ENCODE results near the gene LGI4. TPM values are rescaled to one million over a fixed set of nuclear protein-coding genes. Genes with fewer than 3 reads are reported as not detected.

Gene LGI4
- total RNA-seq, 2 experiments from 2014 or later, result 1.1 to 1.7 TPM

DNA sequence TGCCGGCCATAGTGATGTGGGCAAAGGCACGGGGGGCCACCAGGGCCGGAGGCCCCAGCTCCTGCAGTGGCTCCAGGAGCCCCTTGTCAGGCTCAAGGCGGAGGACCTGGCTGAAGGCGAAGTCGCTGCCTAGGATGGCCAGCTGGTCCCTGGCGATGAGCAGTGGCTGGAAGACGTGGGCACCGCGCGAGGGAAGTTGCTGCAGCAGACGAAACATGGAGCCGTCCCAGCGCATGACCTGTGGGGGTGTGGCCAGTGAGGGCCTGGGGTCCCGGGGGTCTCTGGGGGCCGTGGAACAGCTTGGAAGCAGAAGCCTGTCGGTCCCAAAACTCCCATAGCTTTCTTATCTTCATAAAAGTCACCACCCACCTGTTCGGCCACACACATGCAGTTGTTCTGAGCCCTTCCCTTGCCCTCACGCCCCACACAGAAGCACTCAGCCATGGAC lies 9.6 kb downstream of the LGI4 start:
- H3K9me3 Mint-ChIP-seq, result no peaks in the 10 kb centered on the region
- no peak overlapping the region for H3K27ac Mint-ChIP-seq
- H3K4me3 Mint-ChIP-seq, result no peak overlapping the region
- H3K4me1 Mint-ChIP-seq (ENCODE audit: low read depth), result peaks cover 13% of the 10 kb centered on the region
- intact Hi-C loops (cut with micrococcal nuclease), result no loop called here
- no peaks in the 10 kb centered on the region for H3K27me3 Mint-ChIP-seq (ENCODE audit: low read depth)
- no peaks in the 10 kb centered on the region for H3K36me3 Mint-ChIP-seq (ENCODE audit: low read depth)
- no peak for DNase-seq
- CTCF ChIA-PET, result interaction anchor here (1.0 to 1.8 kb wide), 4 partner anchors 11 to 153 kb away, joined by 3 to 10 read pairs (median 6); no protein-coding TSS in a partner anchor

DNA sequence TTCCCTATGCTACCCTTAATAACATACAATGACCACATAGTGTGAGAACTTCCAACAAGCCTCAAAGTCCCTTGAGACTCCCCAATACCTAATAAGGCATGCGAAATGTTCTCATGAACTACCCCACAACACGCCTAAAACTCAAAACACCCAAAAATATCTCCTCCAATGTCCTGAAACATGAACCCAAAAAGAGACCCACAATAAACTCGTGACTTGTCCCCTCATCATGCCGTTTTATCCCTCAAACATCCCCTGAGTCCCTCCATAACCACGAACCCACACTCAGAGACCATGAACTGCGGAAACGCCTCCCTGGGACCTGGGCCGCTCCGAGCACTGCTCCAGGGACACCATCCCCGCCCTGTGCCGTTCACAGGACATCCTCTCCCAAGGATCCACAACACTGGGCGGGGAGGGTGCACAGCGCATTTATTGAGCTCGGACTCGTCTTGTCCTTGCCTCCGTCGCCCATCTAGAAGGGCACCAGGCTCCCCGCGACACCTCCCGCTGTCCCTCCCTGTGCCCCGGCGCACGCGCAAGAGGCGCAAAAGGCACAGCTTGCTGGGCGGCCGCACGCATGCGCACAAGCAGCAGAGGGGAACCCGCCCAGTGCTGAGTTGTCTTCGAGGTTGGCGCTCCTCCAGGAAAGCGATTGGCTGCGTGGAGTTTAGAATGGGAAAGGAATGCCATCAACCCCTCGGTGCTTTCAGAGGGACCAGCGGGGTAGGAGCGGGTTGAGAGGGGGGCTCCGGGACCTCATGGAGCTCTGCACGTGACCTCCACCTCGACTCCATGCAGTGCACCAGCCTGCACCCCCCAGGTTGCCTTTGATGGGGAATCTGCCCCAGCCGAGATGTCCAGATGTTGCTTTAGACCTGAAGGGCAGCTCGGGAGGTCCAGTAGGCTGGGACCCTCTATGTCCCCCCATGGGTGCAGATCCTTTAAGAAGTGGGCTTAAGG lies 10.5 kb downstream of the LGI4 start:
- Mint-ChIP-seq H3K4me3 (peak overlapping the region; percentile 89), H3K27me3 (ENCODE audit: low read depth) (no peaks in the 10 kb centered on the region), H3K27ac (peak overlapping the region; percentile 64), H3K9me3 (no peaks in the 10 kb centered on the region), H3K36me3 (ENCODE audit: low read depth) (no peaks in the 10 kb centered on the region), H3K4me1 (ENCODE audit: low read depth) (peaks cover 13% of the 10 kb centered on the region)
- intact Hi-C loops (cut with micrococcal nuclease), result loop anchor here (1.0 to 5.0 kb wide), 2 partner anchors 17 to 57 kb away; no protein-coding TSS in a partner anchor
- peak; percentile 90 for DNase-seq
- CTCF ChIA-PET, result interaction anchor here (0.7 to 1.8 kb wide), 8 partner anchors 10 to 424 kb away, joined by 3 to 10 read pairs (median 4); no protein-coding TSS in a partner anchor

DNA sequence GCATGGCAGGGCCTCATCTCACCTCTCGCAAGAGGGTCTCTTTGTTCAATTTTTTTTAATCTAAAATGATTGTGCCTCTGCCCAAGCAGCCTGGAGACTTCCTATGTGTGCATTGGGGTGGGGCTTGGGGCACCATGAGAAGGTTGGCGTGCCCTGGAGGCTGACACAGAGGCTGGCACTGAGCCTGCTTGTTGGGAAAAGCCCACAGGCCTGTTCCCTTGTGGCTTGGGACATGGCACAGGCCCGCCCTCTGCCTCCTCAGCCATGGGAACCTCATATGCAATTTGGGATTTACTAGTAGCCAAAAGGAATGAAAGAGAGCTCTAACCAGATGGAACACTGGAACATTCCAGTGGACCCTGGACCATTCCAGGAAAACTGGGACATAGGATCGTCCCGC lies 11.3 kb downstream of the LGI4 start:
- intact Hi-C loops (cut with micrococcal nuclease), result loop anchor here (5.0 kb wide), 1 partner anchor 56 kb away; no protein-coding TSS in a partner anchor
- Mint-ChIP-seq H3K27me3 (ENCODE audit: low read depth) (no peaks in the 10 kb centered on the region), H3K4me1 (ENCODE audit: low read depth) (peaks cover 13% of the 10 kb centered on the region), H3K9me3 (no peaks in the 10 kb centered on the region), H3K4me3 (peak overlapping the region; percentile 89), H3K36me3 (ENCODE audit: low read depth) (no peaks in the 10 kb centered on the region), H3K27ac (no peak overlapping the region)
- CTCF ChIA-PET, result interaction anchor here (1.3 to 1.8 kb wide), 2 partner anchors 13 to 57 kb away, joined by 6 to 10 read pairs; no protein-coding TSS in a partner anchor
- DNase-seq, result no peak

DNA sequence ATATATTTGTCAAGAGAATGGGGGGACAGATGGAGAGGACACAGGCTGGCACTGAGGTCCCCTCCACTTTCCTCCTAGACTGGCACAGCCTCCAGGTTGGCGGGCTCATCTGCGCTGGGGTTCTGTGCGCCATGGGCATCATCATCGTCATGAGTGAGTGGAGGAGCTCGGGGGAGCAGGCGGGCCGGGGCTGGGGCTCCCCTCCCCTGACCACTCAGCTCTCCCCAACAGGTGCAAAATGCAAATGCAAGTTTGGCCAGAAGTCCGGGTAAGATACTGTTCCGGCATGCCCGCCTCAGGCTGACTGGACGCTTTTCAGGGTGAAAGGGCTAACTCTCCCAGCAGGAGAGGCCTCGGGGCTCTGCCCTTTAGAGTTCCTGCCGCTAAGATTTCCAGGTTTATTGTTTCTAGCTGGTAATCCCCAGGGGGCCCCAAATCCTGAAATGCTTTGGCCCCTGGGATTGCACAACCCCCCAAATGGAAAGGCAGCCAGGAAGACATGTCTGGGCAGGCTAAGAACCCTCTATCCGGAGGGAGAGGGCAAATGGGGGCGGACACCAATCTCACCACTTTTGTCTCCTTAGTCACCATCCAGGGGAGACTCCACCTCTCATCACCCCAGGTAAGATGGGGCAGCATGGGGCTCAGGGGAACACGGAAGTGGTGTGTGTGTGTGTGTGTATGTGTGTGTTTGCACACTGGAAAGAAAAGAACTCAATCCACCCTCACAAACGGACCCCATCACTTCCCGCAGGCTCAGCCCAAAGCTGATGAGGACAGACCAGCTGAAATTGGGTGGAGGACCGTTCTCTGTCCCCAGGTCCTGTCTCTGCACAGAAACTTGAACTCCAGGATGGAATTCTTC lies 11.9 kb downstream of the LGI4 start:
- Mint-ChIP-seq H3K36me3 (ENCODE audit: low read depth) (no peaks in the 10 kb centered on the region), H3K27me3 (ENCODE audit: low read depth) (no peaks in the 10 kb centered on the region), H3K4me1 (ENCODE audit: low read depth) (peaks cover 13% of the 10 kb centered on the region), H3K9me3 (no peaks in the 10 kb centered on the region), H3K27ac (no peak overlapping the region), H3K4me3 (no peak overlapping the region)
- intact Hi-C loops (cut with micrococcal nuclease), result loop anchor here (5.0 kb wide), 1 partner anchor 56 kb away; no protein-coding TSS in a partner anchor
- no peak for DNase-seq
- CTCF ChIA-PET, result interaction anchor here (1.0 kb wide), 1 partner anchor 19 kb away, joined by 3 read pairs; no protein-coding TSS in a partner anchor

DNA sequence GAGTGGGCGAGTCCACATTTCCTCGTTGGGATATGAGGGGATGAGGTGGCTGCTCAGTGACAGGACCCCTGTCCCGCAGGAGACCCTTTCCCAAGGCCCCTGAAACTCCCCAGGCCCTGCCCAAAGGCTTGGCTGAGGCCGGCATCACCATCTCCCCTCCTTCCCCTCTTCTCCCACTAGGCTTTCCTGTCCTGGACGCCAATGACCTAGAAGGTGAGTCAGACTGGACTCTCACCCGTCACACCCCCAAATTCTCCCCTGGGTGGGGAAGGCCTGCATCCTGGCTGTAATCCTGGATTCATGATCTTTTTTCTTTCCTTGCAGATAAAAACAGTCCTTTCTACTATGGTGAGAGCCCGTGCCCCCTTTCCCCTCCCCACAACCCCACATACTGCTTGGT lies 14.0 kb downstream of the LGI4 start:
- intact Hi-C loops (cut with micrococcal nuclease), result loop anchor here (5.0 kb wide), 1 partner anchor 54 kb away; no protein-coding TSS in a partner anchor
- CTCF ChIA-PET, result no interaction called here
- H3K4me3 Mint-ChIP-seq, result no peak overlapping the region
- no peaks in the 10 kb centered on the region for H3K9me3 Mint-ChIP-seq
- peaks cover 13% of the 10 kb centered on the region for H3K4me1 Mint-ChIP-seq (ENCODE audit: low read depth)
- no peak overlapping the region for H3K27ac Mint-ChIP-seq
- H3K36me3 Mint-ChIP-seq (ENCODE audit: low read depth), result no peaks in the 10 kb centered on the region
- DNase-seq, result no peak
- no peaks in the 10 kb centered on the region for H3K27me3 Mint-ChIP-seq (ENCODE audit: low read depth)

DNA sequence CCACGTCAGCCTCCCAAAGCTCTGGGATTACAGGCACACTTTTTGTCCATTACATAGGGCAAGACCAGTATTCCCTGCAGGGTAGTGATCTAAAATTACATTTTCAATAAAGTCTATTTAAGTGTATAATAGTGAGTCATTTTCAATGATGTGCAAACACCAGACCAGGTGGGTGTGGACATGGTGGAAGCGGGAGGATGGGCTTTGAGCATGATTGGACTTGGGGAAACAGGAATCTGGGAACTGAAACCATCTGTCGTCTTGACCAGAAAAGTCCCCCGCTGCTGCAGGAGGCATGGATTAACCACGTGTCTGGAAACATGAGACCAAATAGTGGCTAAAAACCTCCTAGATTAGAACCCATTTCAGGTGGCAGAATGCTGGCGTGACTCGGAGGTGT lies 14.4 kb downstream of the LGI4 start:
- H3K4me1 Mint-ChIP-seq (ENCODE audit: low read depth), result peaks cover 13% of the 10 kb centered on the region
- H3K27ac Mint-ChIP-seq, result no peak overlapping the region
- no peaks in the 10 kb centered on the region for H3K36me3 Mint-ChIP-seq (ENCODE audit: low read depth)
- no peak for DNase-seq
- intact Hi-C loops (cut with micrococcal nuclease), result loop anchor here (5.0 kb wide), 1 partner anchor 53 kb away; no protein-coding TSS in a partner anchor
- no peaks in the 10 kb centered on the region for H3K27me3 Mint-ChIP-seq (ENCODE audit: low read depth)
- H3K4me3 Mint-ChIP-seq, result no peak overlapping the region
- CTCF ChIA-PET, result no interaction called here
- no peaks in the 10 kb centered on the region for H3K9me3 Mint-ChIP-seq

DNA sequence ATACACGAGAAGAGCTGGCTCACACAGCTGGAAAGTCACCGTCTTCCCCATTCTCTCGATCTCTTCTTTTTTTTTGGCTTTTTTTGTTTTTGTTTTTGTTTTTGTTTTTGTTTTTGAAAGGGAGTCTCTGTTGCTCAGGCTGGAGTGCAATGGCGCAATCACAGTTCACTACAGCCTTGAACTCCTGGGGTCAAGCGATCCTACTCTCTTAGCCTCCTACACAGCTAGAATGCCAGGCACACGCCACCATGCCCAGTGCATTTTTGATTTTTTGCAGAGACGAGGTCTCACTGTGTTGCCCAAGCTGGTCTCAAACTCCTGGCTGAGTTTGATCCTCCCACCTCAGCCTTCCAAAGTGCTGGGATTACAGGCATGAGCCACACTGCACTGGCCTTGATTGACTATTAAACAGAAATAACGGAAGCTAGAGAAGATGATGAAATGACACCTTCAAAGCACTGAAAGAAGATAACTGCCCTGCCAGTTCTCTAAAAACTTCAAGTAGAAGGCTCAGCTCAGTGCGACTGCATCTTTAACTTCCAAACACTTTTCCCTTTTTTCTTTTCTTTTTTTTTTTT lies 15.2 kb downstream of the LGI4 start:
- no peaks in the 10 kb centered on the region for H3K9me3 Mint-ChIP-seq
- H3K4me1 Mint-ChIP-seq (ENCODE audit: low read depth), result peaks cover 12% of the 10 kb centered on the region
- intact Hi-C loops (cut with micrococcal nuclease), result loop anchor here (5.0 kb wide), 1 partner anchor 52 kb away; no protein-coding TSS in a partner anchor
- no peaks in the 10 kb centered on the region for H3K36me3 Mint-ChIP-seq (ENCODE audit: low read depth)
- no peaks in the 10 kb centered on the region for H3K27me3 Mint-ChIP-seq (ENCODE audit: low read depth)
- CTCF ChIA-PET, result interaction anchor here (1.1 to 1.4 kb wide), 2 partner anchors 17 to 76 kb away, joined by 4 to 5 read pairs; no protein-coding TSS in a partner anchor
- DNase-seq, result no peak
- H3K27ac Mint-ChIP-seq, result peak overlapping the region; percentile 24
- H3K4me3 Mint-ChIP-seq, result no peak overlapping the region

DNA sequence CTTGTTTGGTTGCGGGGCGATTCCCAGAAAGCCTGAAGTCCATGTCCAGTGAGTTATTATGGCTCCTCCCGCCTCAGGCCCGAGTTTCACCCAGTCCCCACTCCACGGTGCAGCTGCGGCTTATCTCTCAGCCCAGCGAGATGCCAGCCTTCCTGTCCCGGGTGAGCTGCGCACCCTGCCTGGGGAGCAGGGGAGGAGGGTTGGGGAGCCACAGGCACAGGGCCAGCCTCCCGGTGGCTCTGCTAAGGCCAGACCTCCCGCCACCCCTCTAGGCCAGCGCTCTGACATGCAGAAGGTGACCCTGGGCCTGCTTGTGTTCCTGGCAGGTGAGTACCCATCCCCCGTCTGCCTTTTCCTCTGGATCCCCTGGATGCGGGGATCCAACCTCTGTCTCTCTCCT lies 15.8 kb downstream of the LGI4 start:
- DNase-seq, result no peak
- H3K27me3 Mint-ChIP-seq (ENCODE audit: low read depth), result no peaks in the 10 kb centered on the region
- H3K4me3 Mint-ChIP-seq, result no peak overlapping the region
- H3K9me3 Mint-ChIP-seq, result no peaks in the 10 kb centered on the region
- no peaks in the 10 kb centered on the region for H3K36me3 Mint-ChIP-seq (ENCODE audit: low read depth)
- CTCF ChIA-PET, result interaction anchor here (1.1 to 1.4 kb wide), 2 partner anchors 17 to 75 kb away, joined by 4 to 5 read pairs; no protein-coding TSS in a partner anchor
- H3K27ac Mint-ChIP-seq, result no peak overlapping the region
- intact Hi-C loops (cut with micrococcal nuclease), result no loop called here
- peaks cover 9% of the 10 kb centered on the region for H3K4me1 Mint-ChIP-seq (ENCODE audit: low read depth)

DNA sequence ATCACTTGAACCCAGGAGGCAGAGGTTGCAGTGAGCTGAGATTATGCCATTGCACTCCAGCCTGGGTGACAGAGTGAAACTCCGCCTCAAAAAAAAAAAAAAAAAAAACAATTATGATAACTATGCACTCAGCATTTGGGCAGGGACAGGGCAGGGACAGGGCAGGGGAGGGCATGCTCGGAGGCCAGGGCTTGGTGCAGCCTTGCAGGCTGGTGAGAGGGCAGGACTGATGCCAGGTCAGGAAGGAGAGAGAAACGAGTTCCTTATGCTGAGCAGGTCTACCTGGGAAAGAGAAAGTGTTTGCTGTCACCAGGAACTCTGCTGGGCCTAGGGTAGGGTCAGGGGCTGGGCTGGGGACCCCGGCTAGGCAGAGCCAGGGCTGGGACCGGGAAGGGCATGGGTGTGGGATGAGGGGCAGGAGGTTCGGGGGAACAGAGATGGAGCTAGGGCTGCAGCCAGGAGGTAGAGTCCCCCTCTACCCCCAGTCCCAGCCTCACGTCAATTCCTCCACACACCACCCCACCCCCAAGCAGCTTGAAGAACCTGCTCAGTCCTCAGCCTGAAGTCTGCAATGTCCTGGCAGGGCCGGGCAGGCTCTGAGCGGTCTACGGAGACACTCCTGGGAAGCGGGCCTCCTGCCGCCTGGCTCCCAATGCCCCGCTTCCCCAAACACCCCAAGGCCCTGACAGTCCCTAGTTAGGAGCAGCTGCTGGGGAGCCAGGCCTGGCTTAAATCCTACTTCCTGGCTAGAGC lies 16.4 kb downstream of the LGI4 start:
- Mint-ChIP-seq H3K9me3 (no peaks in the 10 kb centered on the region), H3K4me1 (ENCODE audit: low read depth) (peaks cover 4% of the 10 kb centered on the region), H3K27ac (no peak overlapping the region), H3K27me3 (ENCODE audit: low read depth) (no peaks in the 10 kb centered on the region), H3K4me3 (no peak overlapping the region), H3K36me3 (ENCODE audit: low read depth) (no peaks in the 10 kb centered on the region)
- DNase-seq, result no peak
- intact Hi-C loops (cut with micrococcal nuclease), result no loop called here
- CTCF ChIA-PET, result interaction anchor here (0.8 to 1.4 kb wide), 4 partner anchors 18 to 75 kb away, joined by 3 to 5 read pairs (median 4); no protein-coding TSS in a partner anchor

DNA sequence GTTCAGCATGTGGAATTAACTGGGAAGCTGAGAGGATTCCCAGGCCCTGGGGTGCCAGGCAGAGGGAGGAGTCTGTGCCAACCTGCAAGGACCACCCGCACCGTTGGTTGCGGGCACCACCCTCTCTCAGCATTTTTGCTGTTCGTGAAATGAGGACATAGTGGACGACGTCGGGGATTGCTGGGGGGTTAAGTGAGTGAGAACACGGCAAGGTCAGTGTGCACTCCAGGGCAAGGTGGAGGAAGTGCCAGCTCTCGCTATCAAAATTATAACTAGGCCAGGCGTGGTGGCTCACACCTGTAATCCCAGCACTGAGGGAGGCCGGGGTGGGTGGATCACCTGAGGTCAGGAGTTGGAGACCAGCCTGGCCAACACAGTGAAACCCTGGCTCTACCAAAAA lies 17.1 kb downstream of the LGI4 start:
- intact Hi-C loops (cut with micrococcal nuclease), result no loop called here
- DNase-seq, result no peak
- peaks cover 4% of the 10 kb centered on the region for H3K4me1 Mint-ChIP-seq (ENCODE audit: low read depth)
- H3K27ac Mint-ChIP-seq, result no peak overlapping the region
- H3K27me3 Mint-ChIP-seq (ENCODE audit: low read depth), result no peaks in the 10 kb centered on the region
- H3K9me3 Mint-ChIP-seq, result no peaks in the 10 kb centered on the region
- no peaks in the 10 kb centered on the region for H3K36me3 Mint-ChIP-seq (ENCODE audit: low read depth)
- no peak overlapping the region for H3K4me3 Mint-ChIP-seq
- CTCF ChIA-PET, result interaction anchor here (0.8 to 1.2 kb wide), 2 partner anchors 28 to 51 kb away, joined by 3 to 5 read pairs; no protein-coding TSS in a partner anchor

DNA sequence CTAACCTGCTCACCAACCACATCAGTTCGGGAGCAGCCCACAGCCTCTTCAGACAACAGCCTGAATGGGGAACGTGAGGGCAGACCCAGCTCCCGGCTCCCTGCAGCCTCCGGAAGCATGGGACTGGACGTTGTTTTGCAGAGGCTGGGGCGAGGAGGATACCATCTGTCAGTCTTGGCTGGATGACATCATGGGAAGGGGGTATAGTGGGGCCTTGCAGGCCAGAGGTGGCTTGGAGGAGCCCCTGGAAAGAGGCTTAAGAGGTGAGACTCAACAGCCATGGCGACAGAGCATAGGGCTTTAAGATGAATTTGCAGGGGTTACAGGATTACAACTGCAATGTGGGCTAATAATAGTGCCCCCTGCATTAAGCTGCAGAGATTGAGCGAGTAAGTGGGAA lies 17.7 kb downstream of the LGI4 start:
- Mint-ChIP-seq H3K27ac (no peak overlapping the region), H3K4me1 (ENCODE audit: low read depth) (peaks cover 4% of the 10 kb centered on the region), H3K9me3 (no peaks in the 10 kb centered on the region), H3K27me3 (ENCODE audit: low read depth) (no peaks in the 10 kb centered on the region), H3K36me3 (ENCODE audit: low read depth) (no peaks in the 10 kb centered on the region), H3K4me3 (no peak overlapping the region)
- no peak for DNase-seq
- CTCF ChIA-PET, result interaction anchor here (0.8 to 1.3 kb wide), 4 partner anchors 25 to 393 kb away, joined by 3 to 5 read pairs (median 4); no protein-coding TSS in a partner anchor
- intact Hi-C loops (cut with micrococcal nuclease), result no loop called here
